NCI-H187 (cell line): ENCODE data around the gene ATRNL1.
"Not testable (repeated sequence)": the region's sequence is repeated elsewhere in the genome, so short reads cannot be mapped to it uniquely, and the experiment has no call there.

ENCODE experiments used
- DNase-seq, 2 experiments: peaks; one replicate each; lab custom pipeline; 2025; lab: John Stamatoyannopoulos, UW

The ATRNL1 gene

DNA sequence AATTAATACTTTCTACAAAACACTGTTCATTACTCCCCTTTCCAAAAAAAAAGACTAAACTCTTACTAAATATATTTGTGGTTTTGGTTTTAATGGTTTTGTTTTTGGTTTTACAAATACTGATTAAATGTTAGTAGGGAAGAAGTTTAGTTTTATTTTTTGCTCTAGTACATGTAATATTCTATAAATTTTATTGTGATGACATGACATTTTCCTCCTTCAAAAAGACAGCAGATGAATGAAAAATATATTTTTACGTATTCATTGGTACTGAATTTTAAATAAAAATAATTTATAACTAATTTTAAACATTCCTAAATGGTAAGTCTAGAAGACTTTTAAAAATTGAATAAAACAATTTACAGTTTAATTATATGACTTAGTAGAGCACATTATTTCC is 667.0 kb downstream of the ATRNL1 start:
- no peak for DNase-seq

DNA sequence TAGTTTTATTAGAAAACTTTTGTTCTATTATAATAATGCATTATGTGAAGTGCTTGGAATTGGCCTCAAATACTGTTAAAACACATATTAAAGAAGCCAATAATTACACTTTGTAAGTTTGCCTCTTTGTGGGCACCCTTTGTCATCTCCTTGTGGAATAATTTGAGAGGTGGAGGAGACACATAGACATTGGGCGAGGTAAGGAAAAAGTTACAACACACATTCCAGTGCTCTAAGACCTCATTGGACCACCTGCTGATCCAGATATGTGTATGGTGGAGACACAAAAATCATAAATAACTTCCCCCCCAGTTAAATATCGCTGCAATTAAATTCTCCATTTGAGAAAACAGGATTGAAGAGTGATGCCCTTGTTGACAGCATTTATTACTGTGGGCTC is 668.0 kb downstream of the ATRNL1 start:
- DNase-seq = no peak

DNA sequence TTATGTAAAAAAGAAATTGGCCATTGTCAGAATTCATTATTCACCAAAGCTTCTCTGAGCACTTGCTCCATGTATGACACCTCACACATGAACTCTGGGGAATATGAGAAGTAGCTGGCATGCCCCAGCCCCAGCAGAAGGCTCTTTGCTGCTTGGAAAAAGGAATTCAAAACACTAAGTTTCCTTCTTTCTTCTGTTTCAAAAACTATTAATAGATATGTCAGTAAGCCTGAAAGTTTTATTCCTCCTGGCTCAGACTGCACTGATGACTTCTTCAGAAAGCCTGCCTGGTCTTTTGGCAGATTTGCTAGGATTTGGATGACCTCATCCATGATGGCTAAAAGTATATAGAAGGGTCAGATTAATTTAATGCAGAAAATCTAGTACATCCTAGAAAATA is 668.9 kb downstream of the ATRNL1 start:
- no peak for DNase-seq

DNA sequence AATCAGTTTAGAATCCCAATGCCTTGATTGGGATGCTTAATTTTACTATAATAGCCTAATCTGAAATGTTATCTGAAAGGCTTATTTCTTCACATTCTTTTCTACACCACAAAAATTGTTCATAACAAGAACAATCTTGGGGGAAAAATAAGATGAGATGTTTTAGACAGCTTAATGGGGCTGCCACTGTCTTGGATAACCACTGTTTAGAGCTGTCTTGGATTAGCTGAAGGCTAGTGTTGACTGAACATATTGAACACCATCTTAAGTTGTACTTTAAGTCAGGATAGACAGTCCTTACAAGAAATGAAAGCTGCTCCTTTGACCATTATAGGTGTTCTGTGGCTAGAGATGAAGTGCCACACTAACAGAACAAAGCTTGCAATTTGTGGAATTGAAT is 678.6 kb downstream of the ATRNL1 start:
- no peak for DNase-seq

DNA sequence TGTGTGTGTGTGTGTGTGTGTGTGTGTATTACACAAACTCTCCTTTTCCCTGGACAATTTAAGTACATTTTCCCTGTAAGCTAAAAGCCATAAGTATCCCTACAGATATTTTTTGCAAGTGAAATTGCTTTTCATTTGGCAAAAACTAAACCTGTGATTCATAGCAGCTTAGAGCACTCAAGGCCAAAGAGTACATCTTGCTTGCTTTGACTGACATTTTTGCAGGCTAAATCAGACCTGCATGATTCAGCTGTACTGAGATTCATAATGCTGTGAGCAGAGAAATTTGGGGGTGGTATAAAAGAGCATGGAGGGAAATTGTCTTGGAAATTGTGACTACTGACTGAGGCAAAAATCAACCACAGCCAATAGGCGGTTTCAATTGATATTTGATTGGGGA is 679.4 kb downstream of the ATRNL1 start:
- DNase-seq = no peak

DNA sequence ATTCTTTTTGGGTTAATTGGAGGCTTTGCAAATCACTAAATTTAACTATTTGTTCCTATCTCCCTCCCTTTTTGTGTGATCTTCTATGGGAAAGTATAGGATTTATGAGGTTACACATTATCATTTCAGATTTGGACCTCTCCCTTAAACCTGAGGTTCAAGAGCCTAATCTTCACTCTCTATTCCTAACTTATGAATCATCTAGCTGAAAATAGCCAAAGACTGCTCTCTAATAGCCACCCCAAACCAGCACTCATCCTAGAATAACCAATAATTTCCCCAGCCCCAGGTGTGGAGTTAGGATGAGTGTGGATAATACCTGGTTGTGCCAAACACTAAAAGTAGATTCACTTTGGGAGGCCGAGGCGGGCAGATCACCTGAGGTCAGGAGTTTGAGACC is 680.7 kb downstream of the ATRNL1 start:
- no peak for DNase-seq

DNA sequence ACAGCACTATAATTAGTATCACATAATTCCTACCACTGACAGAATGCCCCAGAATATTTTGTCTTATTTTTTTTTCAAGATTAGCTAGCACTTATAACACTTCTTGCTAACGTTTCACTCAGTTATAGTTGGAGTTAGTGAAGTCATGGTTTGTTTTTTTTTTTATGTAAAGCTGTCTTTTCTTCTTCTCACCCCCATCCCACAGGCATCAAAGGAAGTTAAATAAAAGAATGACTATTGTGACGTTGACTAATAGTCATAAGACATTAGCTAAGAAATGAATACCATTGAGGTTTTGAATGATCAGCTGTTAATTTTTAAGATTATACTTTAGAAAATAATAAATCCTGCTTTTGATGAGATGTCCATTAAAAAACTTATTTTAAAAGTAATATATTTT is 681.6 kb downstream of the ATRNL1 start:
- no peak for DNase-seq

DNA sequence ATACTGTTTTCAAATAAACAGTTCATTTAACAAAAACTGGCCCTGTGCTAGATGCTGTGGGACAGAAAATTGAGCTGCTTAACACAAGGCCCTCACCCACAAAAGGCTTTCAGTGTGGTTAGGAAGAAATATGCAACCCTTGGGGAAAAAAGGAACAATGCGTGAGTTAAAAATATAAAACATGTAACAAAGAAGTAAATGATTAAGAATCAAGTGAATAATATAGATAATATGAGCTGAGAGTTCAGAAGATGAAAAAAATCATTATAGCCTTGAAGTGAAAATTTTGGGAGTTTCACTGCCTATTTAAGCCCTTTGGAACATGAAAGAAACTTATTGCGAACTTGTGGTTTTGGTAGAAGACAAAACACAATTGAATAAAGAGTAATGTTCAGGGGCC is 684.5 kb downstream of the ATRNL1 start:
- DNase-seq = no peak

DNA sequence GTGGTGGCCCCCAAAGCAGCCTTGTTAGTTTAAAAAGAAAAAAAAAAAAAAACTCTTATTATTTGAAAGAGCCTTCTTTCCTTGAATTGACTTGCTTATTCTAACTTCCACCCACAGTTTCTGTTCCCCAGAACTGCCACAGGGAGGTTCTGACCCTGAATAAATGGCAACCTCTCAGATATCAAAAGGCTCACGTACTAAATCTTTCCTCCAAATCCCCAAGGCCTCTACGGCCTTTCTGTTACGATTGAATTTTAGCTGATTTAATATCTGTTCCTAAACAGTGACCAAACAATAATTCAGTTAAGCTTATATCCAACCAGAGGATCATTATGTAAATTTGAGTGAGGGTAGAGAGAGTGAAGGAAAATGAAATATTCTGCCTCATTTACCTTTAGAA is 697.1 kb downstream of the ATRNL1 start:
- DNase-seq = no peak

DNA sequence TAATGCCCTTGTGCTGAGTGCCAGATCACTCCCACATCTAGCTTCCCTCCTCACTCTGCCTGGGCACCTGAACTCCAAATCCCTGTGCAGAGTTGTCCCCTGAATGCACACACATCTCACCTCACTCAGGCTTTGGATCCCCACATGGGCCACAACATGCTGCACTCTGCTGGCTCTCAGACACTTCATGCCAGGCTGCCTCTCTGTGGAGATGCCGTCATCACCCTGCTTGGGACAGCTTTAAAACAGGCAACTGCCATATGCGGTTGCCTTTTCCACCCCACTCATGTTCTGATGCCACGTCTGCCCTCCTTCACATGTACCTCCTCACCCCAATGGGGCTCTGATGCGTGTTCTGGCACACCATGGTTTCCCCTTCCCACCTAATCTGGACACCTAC is 702.8 kb downstream of the ATRNL1 start:
- no peak for DNase-seq

DNA sequence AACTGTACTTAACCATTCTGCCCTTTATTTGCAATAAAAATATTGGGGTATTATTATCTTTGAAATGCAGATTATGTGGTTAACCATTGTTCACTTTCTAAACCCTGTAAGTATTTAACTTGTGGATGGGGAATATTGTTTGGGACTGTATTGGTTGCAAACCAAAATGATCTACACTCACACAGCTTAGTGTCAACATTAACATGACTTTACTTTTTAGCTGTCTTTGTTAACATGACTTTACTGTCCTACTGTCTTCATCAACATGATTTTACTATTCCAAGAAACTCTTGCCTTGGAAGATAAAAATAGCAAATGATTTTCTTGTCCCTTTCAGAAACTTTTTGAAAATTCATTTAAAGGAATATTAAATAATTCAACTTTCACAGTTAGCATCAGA is 708.3 kb downstream of the ATRNL1 start:
- DNase-seq = no peak

DNA sequence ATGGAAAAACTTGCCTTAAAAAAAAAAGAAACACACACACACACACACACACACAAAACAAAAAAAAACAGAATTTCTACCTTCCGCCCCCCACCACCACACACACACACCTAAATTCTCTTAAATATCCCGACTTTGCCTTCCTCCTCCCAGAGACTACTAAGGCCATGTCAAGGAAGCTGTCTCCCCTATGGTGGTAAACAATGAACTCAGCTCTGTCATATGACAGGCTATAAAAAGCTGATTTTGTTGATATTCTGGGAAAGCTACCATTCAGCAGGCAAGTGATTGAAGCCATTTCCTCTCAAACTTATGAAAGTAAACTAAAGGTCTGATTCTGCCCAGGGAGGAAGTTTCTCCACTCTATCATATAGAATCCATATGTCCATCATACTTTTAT is 708.8 kb downstream of the ATRNL1 start:
- DNase-seq = no peak

DNA sequence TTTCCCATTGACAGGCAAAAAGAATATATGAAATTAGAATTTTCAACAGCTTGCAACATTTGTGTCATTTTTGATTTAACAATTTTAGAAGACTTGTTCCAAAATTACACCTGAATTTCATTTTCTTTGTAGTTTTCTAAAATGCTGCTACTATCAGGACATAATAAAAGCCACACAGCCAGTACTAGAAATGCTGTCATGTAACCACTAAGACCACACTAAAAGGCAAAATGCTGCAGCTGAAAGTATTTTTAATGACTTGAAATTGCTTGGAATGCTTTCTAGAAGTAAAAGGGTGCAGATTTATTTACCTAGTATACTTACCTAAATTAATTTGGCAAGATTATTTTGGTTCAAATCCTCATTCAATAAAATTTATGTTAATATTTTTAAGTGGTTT is 709.7 kb downstream of the ATRNL1 start:
- DNase-seq = no peak

DNA sequence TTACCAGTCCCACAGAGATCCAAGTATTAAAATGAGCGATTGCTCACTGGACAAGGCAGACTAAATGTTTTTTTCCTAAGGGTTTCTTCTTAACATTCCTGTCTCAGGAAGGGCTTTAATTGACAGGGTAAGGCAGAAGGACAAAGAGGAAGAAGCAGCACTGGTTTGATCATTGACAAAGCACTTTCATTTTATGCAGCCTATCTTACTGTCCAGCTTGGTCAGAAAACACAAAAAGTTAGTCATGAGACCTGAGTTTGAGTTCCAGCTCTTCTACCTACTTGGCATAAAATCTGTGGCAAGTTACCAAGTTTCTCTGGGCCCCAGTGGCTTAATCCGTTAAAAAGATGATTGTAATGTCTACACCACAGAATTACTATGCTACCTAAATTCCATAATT is 721.4 kb downstream of the ATRNL1 start:
- no peak for DNase-seq

DNA sequence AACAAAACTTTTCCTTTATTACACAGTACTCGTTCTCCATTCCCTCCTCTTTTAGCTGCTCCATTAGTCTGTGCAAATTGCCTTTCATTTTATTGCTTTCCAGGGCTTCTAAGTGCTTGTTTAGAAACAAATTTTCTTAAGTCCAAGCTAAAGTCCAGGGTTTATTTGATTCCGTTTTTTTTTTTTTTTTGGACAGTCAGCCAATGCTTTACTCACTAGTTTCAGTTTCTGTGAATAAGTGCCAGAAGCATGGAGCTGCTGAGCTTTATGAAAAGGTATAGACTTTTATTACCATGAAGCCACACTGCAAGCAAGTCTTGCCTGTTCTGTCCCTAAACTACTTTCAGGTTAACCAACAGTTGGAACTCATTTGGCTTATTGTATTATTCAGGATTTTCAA is 724.8 kb downstream of the ATRNL1 start:
- DNase-seq = no peak

DNA sequence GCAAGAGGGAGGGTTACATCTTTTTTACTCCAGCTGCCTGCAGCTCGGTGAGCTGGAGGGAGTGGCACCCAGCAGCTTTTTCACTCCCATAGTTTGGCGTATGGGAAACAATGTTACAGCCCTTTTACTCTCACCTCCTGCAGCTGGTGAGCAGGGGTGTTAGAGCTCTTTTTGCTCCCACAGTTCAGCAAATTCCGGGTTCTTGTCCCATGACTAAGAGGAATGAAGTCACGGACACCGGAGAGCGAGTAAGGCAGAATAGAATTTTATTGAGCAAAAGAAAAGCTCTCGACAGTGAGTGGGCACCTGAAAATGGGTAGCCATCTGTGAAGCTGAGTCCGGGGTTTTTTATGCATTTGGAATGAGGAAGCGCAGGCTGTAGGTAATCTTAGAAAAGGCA is 733.2 kb downstream of the ATRNL1 start:
- DNase-seq = no peak

DNA sequence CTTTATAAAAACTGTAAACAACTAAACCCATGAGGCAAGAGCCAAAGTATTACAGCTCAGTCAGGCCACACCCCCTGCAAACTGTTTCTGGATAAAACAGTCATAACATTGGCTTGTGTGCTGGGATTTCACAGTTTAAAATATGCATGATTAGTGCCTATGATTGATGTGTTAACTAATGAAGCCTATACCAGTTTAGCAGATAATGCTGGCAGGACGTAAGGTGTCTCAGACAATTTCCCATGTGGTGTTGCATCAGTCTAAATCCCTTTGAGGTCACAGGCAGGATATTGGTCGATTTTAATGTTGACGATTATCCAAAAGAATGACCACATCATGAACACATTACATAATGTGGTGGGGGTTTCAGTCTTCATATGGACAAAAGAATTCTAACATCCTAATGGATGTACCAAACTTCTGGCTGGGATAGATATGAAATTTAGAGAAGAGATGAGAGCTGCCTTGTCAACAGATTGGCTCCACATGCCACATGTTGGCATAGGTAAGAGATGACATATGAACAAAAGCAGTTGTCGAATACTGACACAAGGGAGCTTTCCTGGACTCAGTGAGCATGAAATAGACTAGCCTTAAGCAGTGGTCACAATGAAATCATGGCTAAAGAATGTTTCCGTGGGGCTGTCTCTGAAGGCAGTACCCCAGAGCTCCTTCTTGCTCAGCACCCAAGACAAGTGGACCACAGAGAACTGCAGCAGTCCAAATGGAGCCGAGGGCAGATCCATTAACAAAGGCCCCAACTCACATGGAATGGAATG is 734.3 kb downstream of the ATRNL1 start:
- DNase-seq = no peak

DNA sequence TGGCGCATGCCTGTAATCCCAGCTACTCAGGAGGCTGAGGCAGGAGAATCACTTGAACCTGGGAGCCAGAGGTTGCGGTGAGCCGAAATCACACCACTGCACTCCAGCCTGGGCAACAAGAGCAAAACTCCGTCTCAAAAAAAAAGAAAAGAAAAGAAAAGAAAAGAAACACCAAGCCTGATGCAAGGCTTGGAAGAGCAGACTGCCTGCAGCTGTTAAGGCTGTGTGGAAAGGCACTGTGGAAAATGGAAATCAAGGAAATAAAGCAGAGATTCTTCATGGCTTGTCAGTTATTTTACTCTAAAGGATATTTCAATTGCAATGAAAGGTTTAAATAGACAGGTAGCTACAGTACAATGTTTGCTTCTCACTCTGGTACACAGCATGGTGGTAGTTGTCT is 735.0 kb downstream of the ATRNL1 start:
- not testable (repeated sequence) for DNase-seq

DNA sequence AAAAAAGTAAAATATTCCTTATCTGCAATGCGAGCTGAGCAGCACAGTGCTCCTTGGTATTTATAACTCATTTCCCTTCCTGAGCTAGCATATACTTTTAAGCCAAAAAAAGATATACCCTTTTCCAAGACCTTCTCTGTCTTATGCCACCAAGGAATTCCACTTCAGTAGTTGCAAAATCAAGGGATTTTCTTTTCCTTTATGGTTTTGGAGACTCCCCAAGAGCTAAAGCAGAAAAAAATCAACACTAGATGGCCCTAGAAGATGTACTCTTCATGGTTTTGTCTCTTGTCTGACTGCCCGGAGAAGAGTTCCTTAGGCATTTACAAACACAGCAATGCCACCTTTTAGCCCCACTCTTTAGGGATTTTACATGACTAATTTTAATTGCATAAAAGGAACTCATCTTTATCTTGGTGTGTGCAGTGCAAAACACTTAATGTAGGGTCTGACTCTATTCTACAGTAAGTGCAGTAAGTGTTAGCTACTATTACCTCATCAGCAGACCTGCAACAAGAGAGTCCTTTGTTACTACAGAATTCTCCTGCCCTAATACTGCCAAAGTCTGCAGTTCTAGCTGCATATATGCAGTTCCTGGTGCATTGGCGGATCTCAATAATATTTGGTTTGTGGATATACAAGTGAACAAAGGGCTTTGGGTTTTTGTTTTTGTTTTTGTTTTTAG is 736.5 kb downstream of the ATRNL1 start:
- no peak for DNase-seq

DNA sequence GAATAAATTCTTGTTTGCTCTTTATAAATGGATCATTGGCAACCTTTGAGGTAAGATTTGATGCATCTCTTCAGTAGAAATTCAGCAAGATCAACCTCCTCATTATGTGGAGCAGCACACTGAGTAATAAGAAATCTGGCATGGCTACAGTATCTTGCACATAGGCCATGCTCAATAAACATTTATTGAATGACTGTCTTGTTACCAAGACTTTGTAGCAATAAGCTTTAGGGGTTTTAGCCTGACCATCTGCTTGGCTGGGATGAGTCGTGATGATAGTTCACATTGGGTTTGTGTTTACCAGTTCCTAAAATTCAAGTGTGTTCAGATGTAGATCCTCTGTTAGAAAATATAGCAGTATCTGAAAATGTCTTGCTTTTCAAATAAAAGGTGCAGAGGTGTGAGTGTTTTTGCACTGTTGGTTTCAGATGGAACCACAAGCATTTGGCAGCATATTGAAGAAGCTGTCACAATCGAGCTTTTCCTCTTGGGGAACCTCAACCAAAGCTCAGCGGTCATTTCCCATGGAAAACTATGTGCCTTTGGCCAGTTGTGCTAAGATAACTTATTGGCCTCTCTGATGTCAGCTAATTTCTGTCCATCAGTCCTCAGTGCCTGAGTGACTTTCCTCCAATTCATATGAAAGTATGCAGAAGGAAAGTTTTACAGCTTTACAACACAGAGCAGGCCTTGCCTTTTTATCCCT is 737.3 kb downstream of the ATRNL1 start:
- DNase-seq = no peak

DNA sequence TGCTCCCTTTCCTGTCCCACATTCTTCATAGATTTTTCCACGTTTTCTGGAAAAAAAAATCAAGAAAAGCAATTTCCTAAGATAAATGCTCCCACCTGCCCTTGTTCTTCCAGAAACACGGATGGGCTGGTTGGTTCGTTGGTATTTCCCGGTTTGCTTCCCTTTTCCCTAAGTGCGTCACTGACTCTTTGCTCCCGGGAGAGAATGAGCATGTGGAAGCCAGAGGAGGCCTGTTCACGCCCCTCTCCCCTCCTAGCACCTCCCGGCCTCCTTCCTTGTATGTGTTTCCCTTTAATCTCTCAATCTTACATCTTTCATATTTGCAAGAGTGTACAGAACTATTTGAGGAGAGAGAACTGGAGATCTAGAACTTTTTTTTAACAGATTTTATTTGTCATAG is 737.9 kb downstream of the ATRNL1 start:
- DNase-seq = no peak

DNA sequence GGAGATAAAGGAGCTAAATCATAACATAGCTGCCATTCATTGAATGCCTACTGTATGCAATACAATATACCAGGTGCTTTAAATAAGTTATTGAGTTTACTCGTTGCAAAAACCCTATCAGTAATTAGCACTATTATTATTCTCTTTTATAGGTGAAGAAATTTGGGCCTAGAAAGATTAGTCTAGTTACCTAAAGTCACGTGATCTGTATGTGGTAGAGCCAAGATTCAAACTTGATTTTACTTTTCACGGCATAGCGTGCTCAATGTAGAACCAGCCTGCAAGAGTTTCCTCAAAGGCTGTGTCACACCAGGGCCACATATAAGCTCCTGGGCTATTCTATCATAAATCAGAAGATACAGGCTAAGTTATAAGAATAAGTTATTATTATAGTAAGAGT is 740.0 kb downstream of the ATRNL1 start:
- no peak for DNase-seq

DNA sequence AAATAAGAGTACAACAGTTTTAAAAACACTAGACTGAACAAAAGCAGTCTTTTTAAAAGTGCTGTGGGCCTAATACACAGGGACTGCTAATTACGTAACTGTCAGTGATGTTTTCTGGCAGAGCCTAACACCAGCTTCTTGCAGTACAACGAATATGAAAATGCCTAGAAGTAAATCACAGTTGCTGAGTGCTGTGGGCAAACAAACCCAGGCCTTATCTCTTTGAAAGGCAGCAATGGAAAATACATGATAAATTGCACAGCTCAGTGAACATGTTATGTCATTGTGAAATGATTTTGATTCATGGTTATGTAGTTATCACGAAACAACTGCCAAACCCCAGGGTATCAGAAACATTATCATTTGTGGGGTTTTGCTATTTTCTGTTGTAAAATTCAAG is 751.4 kb downstream of the ATRNL1 start:
- DNase-seq = no peak
